HG02885 (cell line): ENCODE data around the gene ACACB.

ENCODE experiments used
- ATAC-seq: cut with Tn5 transposase; IDR thresholded peaks from one replicate; pipeline ENCODE4 v1.9.1; 2021; ENCODE audit warnings: mild to moderate bottlenecking; ENCODE audit not compliant: unreplicated experiment, poor library complexity

ACACB gene

GRCh38 chr12:109247831-109248654 lies 131.7 kb downstream of the ACACB start:
- ATAC-seq, result no peak

DNA sequence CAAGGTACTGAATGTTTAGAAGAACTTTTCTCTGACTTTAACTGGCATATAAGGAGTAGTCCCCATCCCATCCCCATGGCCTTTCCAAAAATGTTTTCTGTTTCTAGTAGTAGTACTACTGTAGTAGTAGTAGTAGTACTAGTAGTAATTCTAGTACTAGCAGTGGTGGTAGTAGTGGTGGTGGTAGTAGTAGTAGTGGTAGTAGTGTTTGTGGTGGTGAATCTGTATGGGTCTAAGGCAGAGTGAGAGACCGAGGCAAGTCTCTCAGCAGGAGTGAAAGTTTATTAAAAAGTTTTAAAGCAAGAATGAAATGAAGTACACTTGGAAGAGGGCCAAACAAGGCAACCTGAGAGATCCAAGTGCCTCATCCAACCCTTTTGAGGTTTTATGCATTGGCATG lies 134.1 kb downstream of the ACACB start:
- no peak for ATAC-seq

GRCh38 chr12:109252799-109253198 lies 136.4 kb downstream of the ACACB start:
- no peak for ATAC-seq

GRCh38 chr12:109253913-109254544 lies 137.6 kb downstream of the ACACB start:
- ATAC-seq, result no peak

DNA sequence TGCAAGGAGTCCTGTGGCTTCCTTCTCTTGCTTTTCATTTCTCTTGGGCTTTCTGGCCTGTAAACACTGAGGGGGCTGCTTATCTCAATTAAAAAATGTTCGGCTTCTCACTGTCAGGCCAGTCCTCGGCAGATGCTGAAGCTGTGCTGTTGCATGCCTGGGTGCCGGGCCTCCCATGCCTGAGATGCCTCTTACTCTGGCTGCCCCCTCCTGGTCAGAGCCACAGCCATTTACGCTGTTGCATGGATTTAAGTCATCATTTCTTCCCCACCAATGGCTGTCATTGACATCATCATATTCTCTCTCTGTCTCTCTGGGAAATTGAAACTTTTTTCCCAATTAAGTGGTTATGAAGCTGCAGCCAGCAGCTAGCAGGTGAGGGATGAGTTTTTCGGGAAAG lies 139.0 kb downstream of the ACACB start:
- ATAC-seq, result no peak

DNA sequence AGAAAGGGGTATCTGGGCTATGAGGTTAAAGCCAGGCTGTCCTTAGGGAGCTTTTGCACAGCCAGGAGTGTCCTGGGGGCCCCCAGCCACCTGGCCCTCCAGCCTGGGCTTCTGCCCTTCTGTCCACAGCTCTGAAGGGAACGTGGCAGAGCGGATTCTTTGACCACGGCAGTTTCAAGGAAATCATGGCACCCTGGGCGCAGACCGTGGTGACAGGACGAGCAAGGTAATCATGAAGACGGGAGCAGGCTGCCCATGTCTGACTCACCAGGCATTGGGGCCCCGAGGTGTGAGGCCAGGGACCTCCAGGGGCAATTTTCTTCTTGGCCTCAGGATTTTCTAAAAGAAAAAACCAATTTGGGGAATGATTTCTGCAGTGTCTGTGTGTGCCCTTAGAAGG lies 139.6 kb downstream of the ACACB start:
- no peak for ATAC-seq

GRCh38 chr12:109258201-109258600 lies 141.8 kb downstream of the ACACB start:
- no peak for ATAC-seq

GRCh38 chr12:109258607-109259544 lies 142.5 kb downstream of the ACACB start:
- no peak for ATAC-seq

- no peak for ATAC-seq
These were observed 143.1 kb downstream of the ACACB start for GRCh38 chr12:109259545-109259895.

GRCh38 chr12:109261087-109261486 lies 144.7 kb downstream of the ACACB start:
- ATAC-seq, result no peak

DNA sequence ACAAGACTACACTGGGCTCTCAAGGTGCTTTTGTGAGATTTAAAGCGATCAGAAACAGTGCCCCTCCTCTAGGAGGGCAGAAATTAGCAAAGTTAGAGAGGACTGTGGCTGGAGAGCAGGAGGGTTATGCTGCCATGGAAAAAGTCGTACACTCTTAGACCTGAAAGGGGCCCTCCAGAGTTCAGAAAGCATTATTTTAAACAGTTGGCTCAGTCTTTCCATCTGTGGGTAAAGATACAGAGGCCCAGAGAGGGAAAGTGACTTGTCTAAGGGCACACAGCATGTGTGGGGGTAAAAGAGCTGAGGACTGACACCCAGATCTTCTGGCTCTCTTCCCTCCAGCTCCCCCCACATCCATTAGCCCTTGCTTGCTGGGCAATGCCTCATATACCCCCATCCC lies 145.6 kb downstream of the ACACB start:
- ATAC-seq, result no peak

GRCh38 chr12:109263439-109263838 lies 147.1 kb downstream of the ACACB start:
- no peak for ATAC-seq

- peak; percentile 64 for ATAC-seq
These were observed 147.9 kb downstream of the ACACB start for GRCh38 chr12:109264095-109264942.

DNA sequence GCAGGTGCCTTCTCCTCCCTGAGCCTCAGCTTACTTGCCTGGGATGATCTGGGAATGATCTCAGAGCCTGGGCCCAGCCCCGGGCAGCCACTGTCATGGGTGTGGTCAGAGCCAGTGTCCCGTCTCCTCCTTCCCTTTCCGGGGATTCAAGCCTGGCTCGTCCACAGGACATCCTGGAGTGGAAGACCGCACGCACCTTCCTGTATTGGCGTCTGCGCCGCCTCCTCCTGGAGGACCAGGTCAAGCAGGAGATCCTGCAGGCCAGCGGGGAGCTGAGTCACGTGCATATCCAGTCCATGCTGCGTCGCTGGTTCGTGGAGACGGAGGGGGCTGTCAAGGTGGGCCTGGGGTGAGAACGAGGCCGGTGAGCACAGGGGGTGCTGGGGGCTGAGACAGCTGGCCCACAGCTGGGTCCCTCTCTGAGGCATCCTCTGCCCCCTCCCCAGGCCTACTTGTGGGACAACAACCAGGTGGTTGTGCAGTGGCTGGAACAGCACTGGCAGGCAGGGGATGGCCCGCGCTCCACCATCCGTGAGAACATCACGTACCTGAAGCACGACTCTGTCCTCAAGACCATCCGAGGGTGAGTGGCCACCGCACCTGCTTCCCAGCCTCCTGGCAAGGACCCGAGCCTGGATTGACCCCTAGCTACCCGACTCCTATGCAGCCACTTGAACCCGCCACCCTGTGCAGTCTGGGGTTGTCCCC lies 148.7 kb downstream of the ACACB start:
- no peak for ATAC-seq

GRCh38 chr12:109266106-109266879 lies 149.9 kb downstream of the ACACB start:
- no peak for ATAC-seq

DNA sequence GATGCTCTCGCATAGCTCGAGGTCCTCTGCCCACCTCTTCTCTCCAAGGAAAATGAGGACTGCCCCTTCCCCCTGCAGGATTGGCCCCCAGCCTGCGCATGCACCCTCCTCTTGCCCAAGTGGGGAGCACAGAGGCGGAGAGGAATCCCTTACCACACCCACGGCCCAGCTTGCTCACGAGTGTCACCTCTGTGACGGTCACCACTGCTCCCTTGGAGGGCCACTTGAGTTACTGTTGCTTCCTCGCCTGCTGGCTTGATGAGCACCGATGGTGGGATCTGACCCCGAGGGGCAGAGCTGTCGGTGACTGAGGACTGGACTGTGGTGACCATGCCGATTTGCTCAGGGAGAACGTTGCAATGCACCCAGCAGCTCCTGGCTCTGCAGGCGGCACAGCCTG lies 151.0 kb downstream of the ACACB start:
- ATAC-seq, result no peak

GRCh38 chr12:109268896-109269295 lies 152.5 kb downstream of the ACACB start:
- no peak for ATAC-seq

GRCh38 chr12:109269428-109269827 lies 153.0 kb downstream of the ACACB start:
- no peak for ATAC-seq

DNA sequence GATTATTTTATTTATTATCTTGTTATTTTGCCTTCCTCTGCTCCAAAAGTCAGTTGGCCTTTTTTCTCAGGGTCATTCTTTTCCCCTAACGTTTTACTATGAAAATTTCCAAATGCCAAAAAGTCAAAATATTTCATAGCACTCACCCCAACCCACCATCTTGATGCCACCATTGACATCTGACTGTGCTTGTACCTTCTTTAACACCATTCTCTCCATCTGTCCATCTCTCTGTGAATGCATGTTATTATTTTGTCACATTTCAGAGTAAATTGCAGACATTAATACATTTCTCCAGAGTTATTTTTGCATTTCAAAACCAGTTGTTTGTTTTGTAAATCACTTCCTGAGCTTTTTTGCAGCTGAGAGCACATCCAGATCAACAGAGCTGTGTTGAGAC lies 154.1 kb downstream of the ACACB start:
- ATAC-seq, result no peak
